ENCODE measurements around the gene SKI. TPM values are rescaled to one million over a fixed set of nuclear protein-coding genes. Genes with fewer than 3 reads are reported as not detected.
A peak's percentile ranks its signal among the peaks of the same experiment; 100 is the strongest.

The SKI gene
- total and polyA plus RNA-seq, 9 of the 15 experiments (the other 6 are each of a cell fraction or from before 2014, with no cell fraction given) = 0.10 to 60.5 (median 4.6) TPM

GRCh38 chr1:2189459-2190425, 38.4 kb upstream of the SKI start (continued):
- no peak for TF ChIP-seq PREB (CRISPR knock-in tag; IDR thresholded peaks at IDR 0.05)
- TF ChIP-seq ZNF280A (IDR thresholded peaks at IDR 0.05; ENCODE audit: low read depth, partially characterized antibody) = no peak
- no peak for TF ChIP-seq SETDB1 (IDR thresholded peaks at IDR 0.05; ENCODE audit: low read length)
- TF ChIP-seq COPS2 (conservative IDR thresholded peaks at IDR 0.05) = no peak
- no peak for TF ChIP-seq FOXP1 (CRISPR knock-in tag; IDR thresholded peaks at IDR 0.05)
- TF ChIP-seq MLLT1 (IDR thresholded peaks at IDR 0.05) = no peak
- no peak for TF ChIP-seq ZNF785 (CRISPR knock-in tag; IDR thresholded peaks at IDR 0.05)
- TF ChIP-seq TAL1 (IDR thresholded peaks at IDR 0.05) = no peak
- no peak for TF ChIP-seq FOXA1 (IDR thresholded peaks at IDR 0.05; ENCODE audit: borderline replicate concordance)
- 0 out of 2 replicates have a peak, but pooled peaks have one; percentile 12 for TF ChIP-seq XRCC5 (IDR thresholded peaks at IDR 0.05; ENCODE audit: low read depth, low read length)
- TF ChIP-seq TRIM28 (IDR thresholded peaks at IDR 0.05) = no peak
- TF ChIP-seq ZNF134 (CRISPR knock-in tag; conservative IDR thresholded peaks at IDR 0.05) = no peak
- no peak for TF ChIP-seq ADNP (tag; IDR thresholded peaks at IDR 0.05)
- 0 out of 2 replicates have a peak, but pooled peaks have one; percentile 35 for TF ChIP-seq GTF2F1 (IDR thresholded peaks at IDR 0.05; ENCODE audit: low read depth, low read length)
- TF ChIP-seq ERF (CRISPR knock-in tag; IDR thresholded peaks at IDR 0.05) = no peak
- TF ChIP-seq HMGN3 (IDR thresholded peaks at IDR 0.05; ENCODE audit: borderline replicate concordance, extremely low read depth, insufficient read length, low read depth, low read length) = peak; percentile 70
- TF ChIP-seq MAFK (IDR thresholded peaks at IDR 0.05; ENCODE audit: low read length) = no peak
- TF ChIP-seq ZNF740 (CRISPR knock-in tag; IDR thresholded peaks at IDR 0.05) = 0 out of 2 replicates have a peak, but pooled peaks have one; percentile 4
- TF ChIP-seq ZNF740 (tag; IDR thresholded peaks at IDR 0.05) = no peak
- TF ChIP-seq PHF8 (IDR thresholded peaks at IDR 0.05; ENCODE audit: borderline replicate concordance, low read length) = peak; percentile 59; the same call in 1 of the 2 replicates
- no peak for TF ChIP-seq MTA1 (IDR thresholded peaks at IDR 0.05; ENCODE audit: borderline replicate concordance)
- TF ChIP-seq POLR3G (IDR thresholded peaks at IDR 0.05; ENCODE audit: extremely low read depth, insufficient read length, insufficient replicate concordance) = no peak
- TF ChIP-seq CBX2 (IDR thresholded peaks at IDR 0.05; ENCODE audit: insufficient read depth, low read length, poor library complexity, severe bottlenecking) = no peak
- no peak for TF ChIP-seq ETV1 (tag; conservative IDR thresholded peaks at IDR 0.05; ENCODE audit: low read depth)

All from K562 (cell line).